IMR-90 (cell line): ENCODE data around the gene EIF4ENIF1. TPM values are rescaled to one million over a fixed set of nuclear protein-coding genes. Genes with fewer than 3 reads are reported as not detected.

Experiments
- ATAC-seq: fragments of 200-7000 bp; cut with Tn5 transposase; 2 replicates; pipeline ENCODE4 v1.9.1; 2020; ENCODE audit warnings: low read depth, mild to moderate bottlenecking, moderate library complexity
- BruUV-seq: library from RNA; stranded (reverse); fragments of 400-500 nt; replicated peaks from 2 replicates; lab custom pipeline; 2021; lab: Mats Ljungman, UMichigan
- CTCF ChIA-PET: fragments of 300-600 bp; formaldehyde crosslinking; extraction: SDS; loops from one replicate; lab custom pipeline; 2021; ENCODE audit warnings: antibody characterized with exemption; lab: Yijun Ruan, JAX
- POLR2A ChIA-PET: fragments of 300-600 bp; sonication (Branson Sonifier 250); formaldehyde crosslinking; loops from one replicate; lab custom pipeline; 2022; ENCODE audit warnings: antibody characterized with exemption; ENCODE audit not compliant: unreplicated experiment; lab: Charles Lee
- DNase-seq: peaks from one replicate; pipeline ENCODE4 v3.0.0; 2013
- H2AFZ ChIP-seq: replicated peaks from 2 replicates; pipeline ENCODE3; 2013; ENCODE audit warnings: low read length, mild to moderate bottlenecking; ENCODE audit not compliant: poor library complexity
- H2AK5ac ChIP-seq: 2 replicates; pipeline ENCODE4 v1.6.1; 2013; ENCODE audit warnings: low read depth, low read length, inconsistent platforms
- H2AK9ac ChIP-seq: replicated peaks from 2 replicates; pipeline ENCODE3; 2013; ENCODE audit warnings: mild to moderate bottlenecking, low read depth, low read length, moderate library complexity; ENCODE audit not compliant: poor library complexity
- H2BK120ac ChIP-seq: 2 replicates; pipeline ENCODE4 v1.6.1; 2013; ENCODE audit warnings: low read depth, low read length, inconsistent platforms
- H2BK15ac ChIP-seq: 3 replicates; pipeline ENCODE4 v1.6.1; 2013; ENCODE audit warnings: low read depth, low read length, inconsistent platforms
- H2BK20ac ChIP-seq: 2 replicates; pipeline ENCODE4 v1.6.1; 2013; ENCODE audit warnings: low read depth, mild to moderate bottlenecking, inconsistent platforms, low read length, moderate library complexity
- H2BK5ac ChIP-seq: 2 replicates; pipeline ENCODE4 v1.6.1; 2013; ENCODE audit warnings: mild to moderate bottlenecking, low read depth, low read length, inconsistent platforms; ENCODE audit not compliant: poor library complexity, severe bottlenecking
- H3K14ac ChIP-seq: replicated peaks from 2 replicates; pipeline ENCODE4 v1.6.1; 2013; ENCODE audit warnings: low read depth, low read length, inconsistent platforms
- H3K18ac ChIP-seq: 2 replicates; pipeline ENCODE4 v1.6.1; 2013; ENCODE audit warnings: low read depth, low read length, control low read depth
- H3K23ac ChIP-seq: 2 replicates; pipeline ENCODE4 v1.6.1; 2013; ENCODE audit warnings: low read depth, low read length, inconsistent platforms
- H3K27ac ChIP-seq: 2 replicates; pipeline ENCODE4 v1.5.1; 2013; ENCODE audit warnings: mild to moderate bottlenecking, control low read depth, low read length; ENCODE audit not compliant: insufficient read depth
- H3K27me3 ChIP-seq: 2 replicates; pipeline ENCODE4 v1.6.1; 2013; ENCODE audit warnings: low read length; ENCODE audit not compliant: control insufficient read depth, insufficient read depth
- H3K36me3 ChIP-seq: 2 replicates; pipeline ENCODE4 v1.6.1; 2013; ENCODE audit warnings: low read length, mixed read lengths; ENCODE audit not compliant: control insufficient read depth, insufficient read depth
- H3K4ac ChIP-seq: 2 replicates; pipeline ENCODE4 v1.6.1; 2013; ENCODE audit warnings: low read depth, low read length, inconsistent platforms
- H3K4me1 ChIP-seq: 2 replicates; pipeline ENCODE4 v1.6.1; 2013; ENCODE audit warnings: low read length, mixed read lengths; ENCODE audit not compliant: control insufficient read depth, insufficient read depth
- H3K4me2 ChIP-seq: 2 replicates; pipeline ENCODE4 v1.6.1; 2013; ENCODE audit warnings: low read depth, mild to moderate bottlenecking, control low read depth, low read length, moderate library complexity
- H3K4me3 ChIP-seq: 2 replicates; pipeline ENCODE4 v1.5.1; 2013; ENCODE audit warnings: low read depth, mild to moderate bottlenecking, control low read depth, low read length, moderate library complexity; ENCODE audit not compliant: insufficient read depth
- H3K56ac ChIP-seq: 2 replicates; pipeline ENCODE4 v1.6.1; 2013; ENCODE audit warnings: low read length, inconsistent platforms; ENCODE audit not compliant: insufficient read depth; ENCODE audit errors: extremely low read depth
- H3K79me1 ChIP-seq, 2 experiments: 2 replicates each; pipeline ENCODE4 v1.6.1; 2013; ENCODE audit warnings: low read length in 2 of 2, inconsistent platforms in 1 of 2, low read depth in 1 of 2
- H3K9ac ChIP-seq: 2 replicates; pipeline ENCODE4 v1.6.1; 2013; ENCODE audit warnings: low read depth, low read length, control low read depth
- H3K9me1 ChIP-seq: 2 replicates; pipeline ENCODE4 v1.6.1; 2013; ENCODE audit warnings: low read length, inconsistent platforms; ENCODE audit not compliant: insufficient read depth
- H3K9me3 ChIP-seq: 2 replicates; pipeline ENCODE4 v1.6.1; 2013; ENCODE audit warnings: low read length; ENCODE audit not compliant: control insufficient read depth, insufficient read depth
- H4K20me1 ChIP-seq: 2 replicates; pipeline ENCODE4 v1.6.1; 2013; ENCODE audit warnings: low read length, inconsistent platforms; ENCODE audit not compliant: insufficient read depth
- H4K5ac ChIP-seq: 2 replicates; pipeline ENCODE4 v1.6.1; 2013; ENCODE audit warnings: mild to moderate bottlenecking, low read depth, low read length, control low read depth
- H4K8ac ChIP-seq, 2 experiments: 2 replicates each; pipeline ENCODE4 v1.6.1; 2013; ENCODE audit warnings: low read depth in 2 of 2, low read length in 2 of 2, control low read depth in 1 of 2, inconsistent platforms in 1 of 2
- H4K91ac ChIP-seq: 2 replicates; pipeline ENCODE4 v1.6.1; 2013; ENCODE audit warnings: low read depth, low read length, inconsistent platforms; ENCODE audit not compliant: insufficient read depth
- BHLHE40 ChIP-seq: fragments of 150-350 bp; IDR thresholded peaks from 2 replicates; pipeline ENCODE4 v1.6.1; 2016; ENCODE audit warnings: mild to moderate bottlenecking, low read depth, low read length
- CEBPB ChIP-seq: IDR thresholded peaks from 2 replicates; pipeline ENCODE4 v1.6.1; 2012; ENCODE audit warnings: low read depth, low read length, improper control_type of control experiment
- CTCF ChIP-seq: conservative IDR thresholded peaks from 2 replicates; pipeline ENCODE4 v1.5.1; 2012; ENCODE audit warnings: mild to moderate bottlenecking, low read depth, low read length, improper control_type of control experiment
- ELK1 ChIP-seq: fragments of 150-350 bp; IDR thresholded peaks from 2 replicates; pipeline ENCODE4 v1.6.1; 2016; ENCODE audit warnings: low read depth, mild to moderate bottlenecking, low read length, moderate library complexity, borderline replicate concordance
- MAZ ChIP-seq: IDR thresholded peaks from 2 replicates; pipeline ENCODE4 v1.6.1; 2012; ENCODE audit warnings: low read depth, mild to moderate bottlenecking, low read length, improper control_type of control experiment, moderate library complexity, borderline replicate concordance
- MXI1 ChIP-seq: IDR thresholded peaks from 2 replicates; pipeline ENCODE4 v1.6.1; 2012; ENCODE audit warnings: low read depth, mild to moderate bottlenecking, low read length, moderate library complexity, borderline replicate concordance
- POLR2A ChIP-seq: IDR thresholded peaks from 2 replicates; pipeline ENCODE4 v1.6.1; 2012; ENCODE audit warnings: mild to moderate bottlenecking, low read depth, low read length
- RAD21 ChIP-seq: IDR thresholded peaks from 2 replicates; pipeline ENCODE4 v1.6.1; 2012; ENCODE audit warnings: low read length, improper control_type of control experiment
- RCOR1 ChIP-seq: IDR thresholded peaks from 2 replicates; pipeline ENCODE4 v1.6.1; 2012; ENCODE audit warnings: mild to moderate bottlenecking, low read length, improper control_type of control experiment; ENCODE audit not compliant: insufficient replicate concordance
- WGBS, 2 experiments: methylation state at CpG; one replicate each; pipeline versions ENCODE4 v1.1.5 to v1.1.7; 2013; ENCODE audit warnings: missing lambda C conversion rate in 2 of 2; ENCODE audit not compliant: insufficient read length in 1 of 2; ENCODE audit errors: extremely low coverage in 2 of 2; 5-methylcytosine and 5-hydroxymethylcytosine counted together
- dilution Hi-C: fragments of 300-500 bp; cut with HindIII; formaldehyde crosslinking; loops from one replicate; pipeline ENCODE4 v1.14.3; 2018; ENCODE audit warnings: low sequenced_read_pairs; ENCODE audit not compliant: unreplicated experiment
- in situ Hi-C: fragments of 300-500 bp; cut with MboI; formaldehyde crosslinking; loops from 3 replicates; pipeline ENCODE4 v1.14.3; 2019; ENCODE audit warnings: low sequenced_read_pairs, inconsistent platforms, mixed read lengths
- intact Hi-C: fragments of 100-400 bp; cut with micrococcal nuclease; formaldehyde crosslinking; loops from 2 replicates; pipeline ENCODE4 v1.10.0; 2022
- polyA plus RNA-seq, 3 experiments: library from polyadenylated mRNA; depleted of rRNA; stranded (reverse); fragments of >200 nt; gene quantifications; 2 replicates each; pipeline ENCODE4 v1.2.3, GENCODE V29; 2012; ENCODE audit warnings: low replicate concordance in 1 of 3
- total RNA-seq: library from RNA; depleted of rRNA; stranded (reverse); fragments of >200 nt; gene quantifications from 2 replicates; pipeline ENCODE4 v1.2.3, GENCODE V29; 2012

Gene EIF4ENIF1
- total and polyA plus RNA-seq, 2 of the 4 experiments (the other 2 are of a cell fraction), result 14.7 to 16.0 TPM

GRCh38 chr22:31394326-31394725 lies 95.3 kb downstream of the EIF4ENIF1 start:
- CTCF ChIA-PET, result no interaction called here
- H3K4me2 ChIP-seq, result no peak overlapping the region
- peaks cover 2% of the 10 kb centered on the region; the same call in 1 of the 2 replicates for H3K9me1 ChIP-seq

More at GRCh38 chr22:31394326-31394725, 95.3 kb downstream of the EIF4ENIF1 start:
- Histone ChIP-seq H3K23ac (no peak overlapping the region), H2AK5ac (no peak overlapping the region), H3K4me3 (no peak overlapping the region), H3K27me3 (no peaks in the 10 kb centered on the region), H2BK15ac (no peak overlapping the region), H4K8ac (no peak overlapping the region), H4K20me1 (no peaks in the 10 kb centered on the region), H3K79me1 (peaks cover 2 to 4% of the 10 kb centered on the region in 2 experiments; a peak in 1 of 4 replicates), H2AK9ac (peak overlapping the region; percentile 22), H2BK20ac (no peak overlapping the region), H2AFZ (peak overlapping the region; percentile 49), H3K4ac (no peak overlapping the region), H3K9me3 (no peaks in the 10 kb centered on the region), H3K9ac (no peak overlapping the region), H3K4me1 (peaks cover 2% of the 10 kb centered on the region; the same call in 1 of the 2 replicates), H4K91ac (no peak overlapping the region), H4K5ac (no peak overlapping the region), H3K56ac (no peak overlapping the region), H2BK120ac (no peak overlapping the region), H2BK5ac (no peak overlapping the region), H3K27ac (no peak overlapping the region), H3K18ac (no peak overlapping the region), H3K14ac (no peak overlapping the region), H3K36me3 (no peaks in the 10 kb centered on the region)
- in situ Hi-C loops, result no loop called here
- POLR2A ChIA-PET, result no interaction called here
- dilution Hi-C loops, result no loop called here
- no peak for TF ChIP-seq MAZ
- TF ChIP-seq ELK1, result no peak
- no peak for TF ChIP-seq RCOR1
- TF ChIP-seq CEBPB, result no peak
- TF ChIP-seq RAD21, result no peak
- TF ChIP-seq BHLHE40, result no peak
- no peak for TF ChIP-seq POLR2A
- no peak for TF ChIP-seq MXI1
- TF ChIP-seq CTCF, result no peak
- intact Hi-C loops, result no loop called here
- ATAC-seq, result peak; percentile 12; the same call in 1 of the 2 replicates
- DNase-seq, result peak; percentile 57
- no TSS peak for BruUV-seq
- 40% methylated on average over 1 of the region's 3 CpGs; no CpG with 5 or more reads in 1 of the 2 experiments for WGBS, 2 experiments
